T-helper 2 cell treated with Interferon-gamma antibody and Interleukin-4, amounts not matched to agents 5 μg/mL and 100 μg/mL, for 36 hours (primary cell): ENCODE measurements around the gene FAM171A1.

Experiments used
- DNase-seq: peaks from one replicate; pipeline ENCODE4 v3.0.0; 2021; ENCODE audit warnings: low spot score
- H3K27ac Mint-ChIP-seq: one replicate; pipeline ENCODE4 v1.8.0; 2021; ENCODE audit warnings: mild to moderate bottlenecking, mixed read lengths
- H3K27me3 Mint-ChIP-seq: one replicate; pipeline ENCODE4 v1.8.0; 2021; ENCODE audit warnings: low read depth, mixed read lengths
- H3K36me3 Mint-ChIP-seq: one replicate; pipeline ENCODE4 v1.8.0; 2021; ENCODE audit warnings: low read depth, mixed read lengths
- H3K4me1 Mint-ChIP-seq: one replicate; pipeline ENCODE4 v1.8.0; 2021; ENCODE audit warnings: low read depth, mixed read lengths
- H3K4me3 Mint-ChIP-seq: one replicate; pipeline ENCODE4 v1.8.0; 2022; ENCODE audit warnings: mild to moderate bottlenecking, moderate library complexity, mixed read lengths
- H3K9me3 Mint-ChIP-seq: one replicate; pipeline ENCODE4 v1.8.0; 2021; ENCODE audit warnings: mixed read lengths

Gene FAM171A1

DNA sequence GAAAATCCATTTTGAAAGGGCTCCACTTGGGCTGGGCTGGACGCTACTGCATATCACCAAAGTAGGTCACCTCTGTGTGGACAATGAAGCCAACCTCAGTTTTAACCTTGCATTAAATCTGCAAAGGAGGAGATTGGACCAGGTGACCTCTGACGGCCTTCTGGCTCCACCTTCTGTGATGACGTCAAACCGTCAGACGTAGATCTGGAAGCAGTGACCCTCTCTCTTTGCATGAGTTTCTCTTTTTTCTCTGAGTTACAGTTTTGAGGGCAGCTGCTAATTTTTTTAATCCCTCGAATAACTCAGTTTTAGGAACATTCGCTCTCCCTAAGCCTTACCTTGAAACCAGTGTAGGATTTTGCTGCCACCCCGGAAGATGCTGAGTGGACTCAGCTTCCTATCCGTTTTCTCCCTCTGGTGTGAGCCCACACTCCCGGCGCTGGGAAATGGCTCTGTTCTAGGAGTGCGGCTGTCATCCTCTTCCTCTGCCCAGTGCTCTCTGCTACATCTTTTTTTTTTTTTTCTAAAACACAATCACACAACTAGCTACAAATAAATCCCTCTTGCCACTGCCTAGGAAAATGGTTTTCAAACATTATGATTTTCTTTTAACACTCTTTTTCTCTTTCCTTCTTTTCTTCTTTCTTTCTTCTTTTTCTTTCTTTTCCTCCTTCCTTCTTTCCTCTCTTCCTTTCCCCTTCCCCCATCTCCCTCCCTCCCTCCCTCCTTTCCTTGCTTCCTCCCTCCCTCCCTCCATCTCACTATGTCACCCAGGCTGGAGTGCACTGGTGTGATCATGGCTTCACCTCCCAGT lies 174.9 kb downstream of the FAM171A1 start:
- Mint-ChIP-seq H3K4me1 (peaks cover 43% of the 10 kb centered on the region), H3K27me3 (peaks cover 6% of the 10 kb centered on the region), H3K27ac (peak overlapping the region; percentile 41), H3K4me3 (no peak overlapping the region), H3K9me3 (no peaks in the 10 kb centered on the region), H3K36me3 (peaks cover 3% of the 10 kb centered on the region)
- DNase-seq, result no peak

DNA sequence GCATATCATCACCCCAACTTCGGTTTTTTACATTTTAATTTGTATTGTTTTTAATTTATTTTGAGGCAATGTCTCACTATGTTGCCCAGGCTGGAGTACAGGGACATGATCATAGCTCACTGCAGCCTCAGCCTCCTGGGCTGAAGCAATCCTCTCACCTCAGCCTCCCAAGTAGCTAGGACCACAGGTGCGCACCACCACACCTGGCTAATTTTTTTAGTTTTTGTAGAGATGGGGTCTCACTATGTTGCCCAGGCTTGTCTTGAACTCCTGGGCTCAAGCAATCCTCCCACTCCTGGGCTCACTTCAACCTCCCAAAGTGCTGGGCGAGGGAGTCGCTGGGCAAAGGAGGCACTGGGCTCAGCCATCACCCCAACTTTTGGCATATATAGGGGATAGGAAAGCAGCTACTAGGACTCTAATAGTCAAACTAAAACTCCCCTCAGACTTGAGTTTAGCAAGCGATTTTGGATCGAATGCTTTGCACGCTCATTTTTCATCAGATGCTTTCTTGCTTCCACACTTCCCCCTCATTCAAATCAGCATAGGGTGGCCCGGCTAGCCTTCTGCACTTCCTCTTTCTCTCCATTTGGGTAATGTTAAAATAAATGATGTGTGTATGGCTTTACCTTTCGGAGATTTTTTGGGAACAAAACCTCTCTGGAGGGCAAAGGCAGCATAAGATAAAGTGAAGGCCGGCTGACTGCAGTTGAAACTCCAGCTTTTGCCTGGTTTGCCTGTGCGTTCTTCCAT lies 181.8 kb downstream of the FAM171A1 start:
- H3K27ac Mint-ChIP-seq, result peak overlapping the region; percentile 85
- peaks cover 11% of the 10 kb centered on the region for H3K36me3 Mint-ChIP-seq
- DNase-seq, result no peak
- H3K4me3 Mint-ChIP-seq, result peak overlapping the region; percentile 47
- H3K27me3 Mint-ChIP-seq, result no peaks in the 10 kb centered on the region
- H3K9me3 Mint-ChIP-seq, result peaks cover 8% of the 10 kb centered on the region
- peaks cover 44% of the 10 kb centered on the region for H3K4me1 Mint-ChIP-seq

DNA sequence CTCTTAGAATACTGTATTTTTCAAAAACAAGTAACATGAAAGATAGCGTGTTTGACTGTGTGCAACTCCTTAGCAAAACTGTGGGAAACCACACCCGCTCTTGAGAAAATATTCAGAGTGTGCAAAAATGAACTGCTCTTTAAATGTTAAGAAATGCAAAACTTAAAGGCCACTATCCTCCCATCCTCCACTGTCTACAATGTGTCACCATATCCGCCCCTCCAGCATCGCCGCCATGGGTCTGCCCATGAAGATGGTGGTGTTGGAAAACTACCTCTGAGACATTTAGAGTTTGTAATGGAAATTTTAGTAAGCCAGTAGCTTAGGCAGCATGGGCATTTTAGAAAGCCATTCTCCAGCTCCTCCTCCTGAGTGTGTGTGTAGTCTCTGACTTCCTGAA lies 182.5 kb downstream of the FAM171A1 start:
- no peaks in the 10 kb centered on the region for H3K27me3 Mint-ChIP-seq
- H3K9me3 Mint-ChIP-seq, result peaks cover 8% of the 10 kb centered on the region
- H3K4me1 Mint-ChIP-seq, result peaks cover 43% of the 10 kb centered on the region
- peak overlapping the region; percentile 85 for H3K27ac Mint-ChIP-seq
- H3K36me3 Mint-ChIP-seq, result peaks cover 10% of the 10 kb centered on the region
- peak; percentile 53 for DNase-seq
- H3K4me3 Mint-ChIP-seq, result peak overlapping the region; percentile 47

DNA sequence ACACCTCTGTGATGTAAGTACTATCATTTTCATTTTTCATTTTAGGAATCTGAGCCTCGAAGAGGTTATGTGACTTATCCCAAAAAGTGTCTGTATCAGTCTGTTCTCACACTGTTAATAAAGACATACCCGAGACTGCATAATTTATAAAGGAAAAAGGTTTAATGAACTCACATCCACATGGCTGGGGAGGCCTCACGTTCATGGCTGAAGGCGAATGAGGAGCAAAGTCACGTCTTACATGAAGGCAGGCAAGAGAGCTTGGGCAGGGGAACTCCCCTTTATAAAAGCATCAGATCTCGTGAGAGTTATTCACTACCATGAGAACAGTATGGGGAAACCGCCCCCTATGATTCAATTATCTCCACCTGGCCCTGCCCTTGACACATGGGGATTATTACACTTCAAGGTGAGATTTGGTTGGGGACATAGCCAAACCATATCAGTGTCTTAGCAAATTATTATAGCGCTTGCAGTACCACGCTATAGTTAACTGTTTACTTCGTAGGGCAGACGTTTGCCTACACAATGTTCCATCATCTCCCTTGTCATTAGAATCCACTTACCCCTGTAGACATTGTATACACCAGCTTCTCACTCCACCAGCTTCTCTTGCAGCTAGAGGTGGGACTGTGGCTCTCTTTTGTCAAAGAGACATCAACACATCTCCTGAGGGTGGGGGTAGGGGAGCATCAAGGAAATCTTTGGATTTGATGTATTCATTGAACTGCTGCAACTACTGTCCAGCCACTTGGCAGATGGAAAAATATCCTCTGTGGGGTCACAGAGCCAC lies 187.2 kb downstream of the FAM171A1 start:
- Mint-ChIP-seq H3K27ac (no peak overlapping the region), H3K27me3 (peaks cover 5% of the 10 kb centered on the region), H3K36me3 (peaks cover 7% of the 10 kb centered on the region), H3K4me1 (peaks cover 36% of the 10 kb centered on the region), H3K9me3 (peaks cover 8% of the 10 kb centered on the region), H3K4me3 (no peak overlapping the region)
- no peak for DNase-seq

DNA sequence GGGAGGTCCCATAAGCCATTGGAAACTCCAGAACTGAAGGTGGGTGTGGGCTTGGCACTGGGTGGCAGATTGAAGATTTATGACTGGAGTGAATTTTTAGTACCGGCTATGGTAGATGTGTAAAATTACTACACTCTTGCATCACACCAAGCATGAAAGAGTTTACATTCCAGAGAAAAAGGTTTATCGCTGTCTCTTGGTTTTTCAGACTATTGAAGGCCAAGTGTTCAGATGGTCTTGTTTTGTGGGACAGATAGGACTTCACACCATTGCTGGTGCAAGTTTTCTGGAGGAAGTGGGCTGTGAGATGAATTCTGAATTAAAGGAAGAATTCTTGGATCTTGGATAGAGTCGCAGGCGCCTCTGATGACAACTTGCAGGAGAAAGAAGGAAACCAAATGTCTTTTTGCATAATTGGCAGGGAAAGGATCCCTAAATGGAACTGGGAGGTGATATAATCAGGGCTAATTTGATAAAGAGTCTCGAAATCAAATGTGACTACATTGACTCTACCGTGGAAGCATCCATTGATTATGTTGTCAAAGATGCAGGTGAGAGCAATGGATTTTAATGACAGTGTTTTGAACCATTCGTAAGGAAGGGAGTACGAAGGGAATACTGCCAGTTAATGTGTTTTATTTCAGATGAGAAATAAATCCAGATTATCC lies 188.4 kb downstream of the FAM171A1 start:
- Mint-ChIP-seq H3K4me1 (peaks cover 29% of the 10 kb centered on the region), H3K9me3 (peaks cover 8% of the 10 kb centered on the region), H3K27ac (no peak overlapping the region), H3K36me3 (peaks cover 7% of the 10 kb centered on the region), H3K4me3 (no peak overlapping the region), H3K27me3 (peaks cover 5% of the 10 kb centered on the region)
- DNase-seq, result no peak

DNA sequence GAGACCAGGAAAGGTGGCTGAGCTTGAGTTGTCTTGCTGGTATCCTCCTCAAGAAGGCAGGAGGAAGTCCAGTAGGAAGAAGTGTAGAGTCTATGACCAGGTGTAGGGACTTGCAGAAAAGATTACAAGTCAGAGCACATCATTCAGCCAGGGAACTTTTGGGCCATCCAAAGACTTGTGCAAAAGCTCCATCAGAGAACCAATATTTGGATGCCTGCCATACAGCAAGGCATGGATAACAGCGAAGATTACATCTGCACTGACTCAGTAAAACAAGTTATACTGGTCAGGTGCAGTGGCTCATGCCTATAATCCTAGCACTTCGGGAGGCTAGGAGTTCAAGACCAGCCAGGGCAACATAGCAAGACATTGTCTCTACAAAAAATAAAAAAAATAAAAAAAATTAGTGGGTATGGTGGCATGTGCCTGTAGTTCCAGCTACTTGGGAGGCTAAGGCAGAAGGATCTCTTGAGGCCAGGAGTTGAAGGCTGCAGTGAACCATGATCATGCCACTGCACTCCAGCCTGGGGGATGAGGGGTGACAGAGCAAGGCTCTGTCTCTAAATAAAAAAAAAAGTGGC lies 189.4 kb downstream of the FAM171A1 start:
- DNase-seq, result no peak
- peaks cover 6% of the 10 kb centered on the region for H3K9me3 Mint-ChIP-seq
- no peak overlapping the region for H3K27ac Mint-ChIP-seq
- H3K4me3 Mint-ChIP-seq, result no peak overlapping the region
- peaks cover 25% of the 10 kb centered on the region for H3K4me1 Mint-ChIP-seq
- peaks cover 6% of the 10 kb centered on the region for H3K36me3 Mint-ChIP-seq
- peaks cover 5% of the 10 kb centered on the region for H3K27me3 Mint-ChIP-seq

DNA sequence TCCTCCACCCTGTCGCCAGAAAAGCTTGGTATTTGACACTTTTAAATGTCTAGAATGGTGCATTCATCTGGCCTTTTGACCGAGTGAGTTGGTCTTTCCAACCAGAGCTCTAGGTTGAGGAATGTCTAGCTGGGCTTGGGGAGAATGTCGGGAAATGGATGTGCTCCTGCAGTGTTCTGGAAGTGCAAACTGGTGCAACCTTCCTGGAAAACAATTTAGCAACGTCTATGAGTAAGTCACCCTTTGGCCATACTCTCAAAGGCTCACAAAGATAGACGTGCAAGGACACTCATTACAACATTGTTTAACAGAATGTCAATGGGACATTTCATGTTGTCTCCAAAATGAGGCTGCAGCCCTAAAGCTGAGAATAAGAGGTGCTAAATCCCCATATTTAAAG lies 190.4 kb downstream of the FAM171A1 start:
- Mint-ChIP-seq H3K4me3 (no peak overlapping the region), H3K4me1 (peaks cover 19% of the 10 kb centered on the region), H3K27me3 (peaks cover 5% of the 10 kb centered on the region), H3K36me3 (peaks cover 3% of the 10 kb centered on the region), H3K27ac (no peak overlapping the region), H3K9me3 (no peaks in the 10 kb centered on the region)
- DNase-seq, result no peak

DNA sequence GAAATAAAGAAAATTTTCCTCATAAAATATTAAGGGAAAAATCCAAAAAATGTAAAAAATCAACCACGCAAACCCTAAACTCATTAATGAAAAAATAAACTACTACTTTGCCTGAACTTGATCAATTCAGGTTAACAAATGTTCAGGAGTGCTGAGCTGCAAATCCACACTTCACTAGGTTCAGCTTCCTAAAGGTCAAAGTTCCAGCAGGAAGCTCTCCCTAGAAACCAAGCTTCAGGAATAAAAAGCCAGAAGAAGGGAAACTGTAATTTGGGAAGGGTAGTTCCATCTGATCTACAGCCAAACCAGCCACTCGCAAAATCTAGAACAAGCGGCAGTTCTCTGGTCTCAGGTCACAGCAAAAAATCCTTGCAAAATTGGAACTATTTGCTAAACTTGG lies 194.8 kb downstream of the FAM171A1 start:
- no peaks in the 10 kb centered on the region for H3K36me3 Mint-ChIP-seq
- H3K27me3 Mint-ChIP-seq, result peaks cover 4% of the 10 kb centered on the region
- H3K4me3 Mint-ChIP-seq, result no peak overlapping the region
- DNase-seq, result no peak
- H3K27ac Mint-ChIP-seq, result no peak overlapping the region
- H3K4me1 Mint-ChIP-seq, result peaks cover 20% of the 10 kb centered on the region
- no peaks in the 10 kb centered on the region for H3K9me3 Mint-ChIP-seq

DNA sequence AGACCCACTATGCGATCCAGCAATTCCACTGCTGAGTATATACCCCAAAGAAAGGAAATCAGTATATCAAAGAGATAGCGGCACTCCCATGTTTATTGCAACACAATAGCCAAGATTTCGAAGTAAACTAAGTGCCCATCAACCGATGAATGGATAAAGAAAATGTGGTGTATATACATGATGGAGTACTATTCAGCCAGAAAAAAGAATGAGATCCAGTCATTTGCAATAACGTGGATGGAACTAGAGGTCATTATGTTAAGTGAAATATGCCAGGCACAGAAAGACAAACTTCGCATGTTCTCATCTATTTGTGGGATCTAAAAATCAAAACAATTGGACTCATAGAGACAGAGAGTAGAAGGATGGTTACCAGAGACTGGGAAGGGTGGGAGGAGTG lies 195.5 kb downstream of the FAM171A1 start:
- Mint-ChIP-seq H3K27me3 (peaks cover 2% of the 10 kb centered on the region), H3K27ac (no peak overlapping the region), H3K4me3 (no peak overlapping the region), H3K36me3 (no peaks in the 10 kb centered on the region), H3K9me3 (no peaks in the 10 kb centered on the region), H3K4me1 (peaks cover 23% of the 10 kb centered on the region)
- DNase-seq, result no peak

DNA sequence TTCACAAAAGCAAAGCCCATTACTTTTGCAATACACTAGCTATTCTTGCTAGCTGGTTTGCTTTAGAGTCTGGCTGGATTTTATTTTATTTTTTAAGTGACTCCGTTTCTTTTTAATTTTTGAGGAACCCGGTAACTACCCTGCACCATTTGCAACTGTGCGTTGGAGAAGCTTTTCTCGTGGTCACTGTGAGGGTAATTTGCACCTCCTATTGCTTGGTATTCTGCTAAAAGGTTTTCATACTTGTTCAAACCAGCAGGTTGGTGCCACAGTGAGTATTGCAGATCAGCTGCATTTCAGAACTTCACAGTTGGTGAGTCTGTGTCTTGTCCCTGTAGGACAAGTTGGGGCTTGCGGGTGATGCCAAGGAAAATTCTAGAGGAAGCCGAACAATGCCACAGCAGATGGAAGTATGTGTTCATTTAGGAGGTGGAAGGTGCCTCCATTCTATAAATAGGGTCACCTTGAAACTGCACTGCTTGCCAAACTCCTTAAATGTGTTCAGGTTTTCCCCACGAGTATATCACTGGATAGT lies 198.7 kb downstream of the FAM171A1 start:
- peak overlapping the region; percentile 28 for H3K27ac Mint-ChIP-seq
- peaks cover 2% of the 10 kb centered on the region for H3K27me3 Mint-ChIP-seq
- peaks cover 3% of the 10 kb centered on the region for H3K36me3 Mint-ChIP-seq
- H3K9me3 Mint-ChIP-seq, result no peaks in the 10 kb centered on the region
- H3K4me3 Mint-ChIP-seq, result no peak overlapping the region
- H3K4me1 Mint-ChIP-seq, result peaks cover 43% of the 10 kb centered on the region
- no peak for DNase-seq

DNA sequence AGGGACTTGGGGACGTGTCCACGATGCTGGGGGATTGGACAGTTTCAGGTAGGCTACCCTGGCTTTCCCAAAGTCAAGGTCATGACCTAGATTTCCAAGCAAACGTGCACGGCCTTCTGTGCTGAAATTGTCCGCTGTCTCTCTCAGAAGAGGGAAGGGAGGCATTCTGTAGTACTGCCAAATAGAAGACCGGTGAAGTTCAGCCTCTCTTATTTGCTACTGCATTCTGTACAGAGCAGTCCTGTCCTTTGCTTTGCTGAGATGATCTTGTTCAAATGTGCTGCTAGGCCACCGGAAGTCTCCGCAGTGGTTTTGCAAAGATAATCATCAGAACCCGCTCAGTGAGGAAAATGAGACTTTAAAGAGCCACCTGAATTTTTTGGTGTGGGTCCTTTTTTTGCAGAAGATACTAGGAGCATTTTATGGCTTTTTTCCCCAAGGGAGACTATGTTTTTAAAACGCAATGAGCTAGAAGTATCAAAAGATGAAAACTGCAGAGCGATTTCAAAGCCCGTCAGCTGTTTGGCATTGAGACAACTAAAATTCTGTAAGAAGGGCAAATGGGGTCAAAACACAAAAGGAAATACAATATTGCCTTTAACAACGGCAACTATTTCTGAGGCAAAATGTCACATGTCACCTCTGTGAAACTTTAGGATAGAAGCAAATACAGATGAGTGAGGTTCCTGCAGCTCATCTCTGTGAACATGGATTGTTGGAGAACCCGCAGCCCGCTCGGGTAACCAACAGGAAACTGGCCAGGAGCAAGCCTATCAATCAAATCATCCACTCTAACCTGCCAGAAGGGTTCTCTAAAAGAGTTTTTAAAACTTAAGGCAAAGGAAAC lies 201.3 kb downstream of the FAM171A1 start:
- peaks cover 59% of the 10 kb centered on the region for H3K4me1 Mint-ChIP-seq
- DNase-seq, result peak; percentile 59
- H3K4me3 Mint-ChIP-seq, result peak overlapping the region; percentile 78
- peak overlapping the region; percentile 89 for H3K27ac Mint-ChIP-seq
- H3K27me3 Mint-ChIP-seq, result no peaks in the 10 kb centered on the region
- no peaks in the 10 kb centered on the region for H3K9me3 Mint-ChIP-seq
- peaks cover 10% of the 10 kb centered on the region for H3K36me3 Mint-ChIP-seq

DNA sequence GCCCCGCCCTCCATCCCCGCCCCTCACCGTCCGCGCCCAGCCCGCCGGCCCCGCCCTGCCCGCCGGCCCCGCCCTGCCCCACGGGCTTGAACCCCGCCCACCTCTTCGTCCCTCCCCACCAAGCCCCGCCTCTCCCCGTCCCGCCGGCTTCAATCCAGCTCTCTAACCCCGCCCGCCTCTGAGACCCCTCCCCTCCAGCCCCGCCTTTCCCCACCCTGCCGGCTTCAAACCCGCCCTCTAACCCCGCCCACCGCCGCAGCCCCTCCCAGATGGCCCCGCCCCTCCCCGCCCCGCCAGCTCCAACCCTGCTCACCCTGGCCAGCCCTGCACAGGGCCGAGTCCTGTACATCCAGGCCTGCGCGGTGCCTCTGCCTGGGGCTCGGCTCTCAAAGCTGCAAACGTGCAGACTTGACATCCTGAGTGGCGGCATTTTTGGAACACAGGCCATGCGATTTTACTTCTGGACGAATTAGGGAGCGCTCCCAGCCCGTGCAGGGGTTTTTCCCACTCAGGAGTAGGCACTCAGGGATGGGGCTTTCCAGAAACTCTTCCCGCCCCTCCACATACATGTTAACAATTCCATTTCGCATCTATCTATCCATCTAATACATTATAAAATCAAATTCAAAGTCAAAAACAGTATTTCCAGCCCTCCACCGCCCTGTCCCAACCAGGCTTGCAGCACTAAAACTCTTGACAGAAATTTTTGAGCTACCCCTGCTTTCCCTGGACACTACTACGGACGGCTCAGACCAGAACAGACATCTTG lies 202.1 kb downstream of the FAM171A1 start:
- DNase-seq, result peak; percentile 85
- H3K4me3 Mint-ChIP-seq, result peak overlapping the region; percentile 78
- H3K9me3 Mint-ChIP-seq, result no peaks in the 10 kb centered on the region
- H3K27me3 Mint-ChIP-seq, result no peaks in the 10 kb centered on the region
- peak overlapping the region; percentile 89 for H3K27ac Mint-ChIP-seq
- H3K36me3 Mint-ChIP-seq, result peaks cover 14% of the 10 kb centered on the region
- peaks cover 60% of the 10 kb centered on the region for H3K4me1 Mint-ChIP-seq
